ENCODE data around the gene MGAT3.

- TF ChIP-seq TCF7 (IDR thresholded peaks at IDR 0.05; ENCODE audit: low read depth) (no peak), JUNB (CRISPR knock-in tag; IDR thresholded peaks at IDR 0.05; ENCODE audit: borderline replicate concordance) (no peak), MXI1 (IDR thresholded peaks at IDR 0.05; ENCODE audit: borderline replicate concordance, low read depth, low read length) (no peak), POLR2AphosphoS5 (IDR thresholded peaks at IDR 0.05; ENCODE audit: low read depth, low read length) (no peak), FOXK2 (IDR thresholded peaks at IDR 0.05) (no peak), HOXA3 (CRISPR knock-in tag; IDR thresholded peaks at IDR 0.05) (no peak), CTCF (CRISPR knock-in tag; IDR thresholded peaks at IDR 0.05) (no peak), ZNF883 (CRISPR knock-in tag; IDR thresholded peaks at IDR 0.05; ENCODE audit: not compliant biosample characterization) (no peak)
Observed at GRCh38 chr22:39468487-39469325, 11.9 kb downstream of the MGAT3 start.
